GM18508 (cell line): Measurements from ENCODE around the gene RAD9A.

ENCODE experiments used
- ATAC-seq: cut with Tn5 transposase; IDR thresholded peaks from one replicate; pipeline ENCODE4 v1.9.1; 2021; ENCODE audit warnings: moderate number of reproducible peaks; ENCODE audit not compliant: insufficient read depth, unreplicated experiment

The RAD9A gene

DNA sequence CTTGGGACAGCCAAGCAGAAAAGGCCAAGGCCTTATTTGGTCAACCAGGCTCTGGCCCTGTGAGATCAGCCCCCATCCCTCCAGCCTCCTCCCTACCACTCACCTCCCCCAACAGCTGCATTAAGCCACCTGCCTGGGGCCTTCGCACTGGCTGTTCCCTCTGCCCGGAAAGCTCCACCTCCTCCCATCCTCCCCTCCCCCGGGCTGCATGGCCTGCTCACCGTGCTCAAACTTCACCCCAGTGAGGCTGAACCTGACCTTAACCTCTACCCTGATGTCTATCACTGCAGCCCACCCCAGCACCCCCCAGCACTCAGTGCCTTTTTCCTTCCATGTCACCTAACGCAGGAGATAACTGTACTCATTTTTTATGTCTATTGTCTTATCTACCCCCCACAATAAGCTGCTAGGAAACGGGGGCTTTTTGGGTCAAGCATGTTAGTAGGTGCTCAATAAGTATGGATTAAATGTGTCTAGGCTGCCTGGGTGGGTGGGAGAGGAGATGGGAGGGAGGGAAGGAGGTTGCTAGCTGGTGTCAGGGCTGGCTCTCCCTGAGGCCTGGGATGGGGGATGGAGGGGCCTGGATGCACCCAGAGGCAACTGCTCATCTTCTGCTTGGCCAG, 44.8 kb downstream of the RAD9A start:
- no peak for ATAC-seq

DNA sequence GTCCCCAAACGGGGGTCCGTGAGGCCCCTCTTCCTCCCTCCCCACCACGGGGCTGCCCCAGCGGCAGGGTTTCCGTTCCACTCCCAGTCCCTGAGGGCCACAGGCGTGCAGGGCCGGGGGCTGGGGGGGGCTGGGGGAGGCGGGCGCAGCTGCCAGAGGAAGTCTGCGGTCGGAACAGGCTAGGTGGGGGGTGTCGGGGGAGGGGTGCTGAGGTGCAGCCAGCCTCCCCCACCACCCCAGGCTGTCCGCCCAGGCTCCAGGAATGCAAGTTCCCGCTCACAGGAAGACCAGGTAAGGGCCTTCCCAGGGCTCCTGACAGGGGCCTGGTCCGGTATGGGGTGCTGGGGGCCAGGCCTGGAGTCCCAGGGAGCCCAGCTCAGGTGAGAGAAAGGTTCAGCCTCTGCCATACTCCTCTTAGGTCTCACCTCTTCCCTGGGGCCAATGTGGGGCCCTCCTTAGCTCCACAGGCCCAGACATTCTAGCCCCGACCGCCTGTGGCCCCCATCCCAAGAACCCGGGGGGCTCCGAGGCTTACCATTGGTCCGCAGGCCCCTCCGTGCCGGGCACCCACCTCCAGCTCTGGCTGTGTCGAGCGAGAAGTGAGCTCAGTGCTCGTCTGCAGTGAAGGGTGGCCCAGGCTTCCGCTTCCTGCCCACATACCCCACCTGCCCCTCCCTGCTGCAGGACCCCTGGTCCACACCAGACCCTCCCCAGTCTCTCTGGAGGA, 45.5 kb downstream of the RAD9A start, which contains the start of gene PTPRCAP:
Gene PTPRCAP, minus strand, starts transcription at position 601 of the 727 bp plus-strand sequence. Its CDS starts 63 bp downstream, at position 538.
- ATAC-seq, result no peak

DNA sequence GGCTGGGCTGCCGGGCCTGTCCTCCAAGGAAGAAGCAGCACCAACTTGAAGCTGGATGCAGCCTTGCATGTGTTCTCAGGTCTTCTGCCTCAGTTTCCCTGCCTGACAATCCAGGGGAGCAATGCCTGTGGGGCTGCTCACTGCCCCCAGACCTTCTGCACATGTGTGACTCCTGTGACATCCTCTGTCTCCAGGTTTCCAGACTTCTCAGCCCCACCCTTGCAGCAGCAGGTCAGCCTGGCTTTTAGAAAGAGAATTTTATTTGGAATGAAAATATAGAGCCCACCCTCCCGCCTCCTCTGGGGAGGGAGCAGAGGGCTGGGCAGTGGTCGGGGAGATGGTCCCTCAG, 46.0 kb downstream of the RAD9A start:
- no peak for ATAC-seq

DNA sequence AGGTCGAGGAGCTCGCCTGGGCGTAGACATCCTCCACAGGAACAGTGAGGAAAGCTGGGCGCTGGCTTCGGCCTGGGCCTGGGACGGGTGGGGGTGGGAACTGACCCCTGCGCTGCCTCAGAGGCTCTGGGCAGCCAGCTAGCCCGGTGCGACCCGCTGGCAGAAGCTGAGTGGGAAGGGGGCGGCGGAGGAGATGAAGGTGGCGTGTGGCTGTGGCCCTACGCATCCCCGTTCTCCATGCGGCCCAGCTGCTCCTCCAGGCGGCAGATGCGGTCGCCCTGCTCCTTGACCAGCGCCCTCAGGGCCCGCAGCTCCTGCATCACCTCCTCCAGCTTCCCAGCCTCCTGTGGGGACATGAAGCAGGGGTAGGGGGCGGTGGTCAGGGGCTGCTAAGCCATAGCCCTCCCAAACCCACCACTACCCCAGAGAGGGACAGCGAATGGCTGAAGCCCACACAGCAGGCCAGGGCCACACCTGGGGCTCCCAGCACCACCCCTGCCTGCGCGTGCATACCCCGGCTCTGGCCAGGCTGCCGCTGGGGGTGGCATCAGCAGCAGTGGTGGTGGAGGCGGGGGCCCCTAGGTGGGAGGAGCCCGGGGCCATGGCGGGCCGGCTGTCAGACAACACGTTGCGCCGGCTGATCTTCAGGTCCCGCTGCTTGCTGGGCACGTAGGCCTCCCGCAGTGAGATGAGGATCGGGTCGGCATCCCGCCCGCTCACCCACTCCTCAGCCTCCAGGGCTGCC, 46.5 kb downstream of the RAD9A start:
- no peak for ATAC-seq

DNA sequence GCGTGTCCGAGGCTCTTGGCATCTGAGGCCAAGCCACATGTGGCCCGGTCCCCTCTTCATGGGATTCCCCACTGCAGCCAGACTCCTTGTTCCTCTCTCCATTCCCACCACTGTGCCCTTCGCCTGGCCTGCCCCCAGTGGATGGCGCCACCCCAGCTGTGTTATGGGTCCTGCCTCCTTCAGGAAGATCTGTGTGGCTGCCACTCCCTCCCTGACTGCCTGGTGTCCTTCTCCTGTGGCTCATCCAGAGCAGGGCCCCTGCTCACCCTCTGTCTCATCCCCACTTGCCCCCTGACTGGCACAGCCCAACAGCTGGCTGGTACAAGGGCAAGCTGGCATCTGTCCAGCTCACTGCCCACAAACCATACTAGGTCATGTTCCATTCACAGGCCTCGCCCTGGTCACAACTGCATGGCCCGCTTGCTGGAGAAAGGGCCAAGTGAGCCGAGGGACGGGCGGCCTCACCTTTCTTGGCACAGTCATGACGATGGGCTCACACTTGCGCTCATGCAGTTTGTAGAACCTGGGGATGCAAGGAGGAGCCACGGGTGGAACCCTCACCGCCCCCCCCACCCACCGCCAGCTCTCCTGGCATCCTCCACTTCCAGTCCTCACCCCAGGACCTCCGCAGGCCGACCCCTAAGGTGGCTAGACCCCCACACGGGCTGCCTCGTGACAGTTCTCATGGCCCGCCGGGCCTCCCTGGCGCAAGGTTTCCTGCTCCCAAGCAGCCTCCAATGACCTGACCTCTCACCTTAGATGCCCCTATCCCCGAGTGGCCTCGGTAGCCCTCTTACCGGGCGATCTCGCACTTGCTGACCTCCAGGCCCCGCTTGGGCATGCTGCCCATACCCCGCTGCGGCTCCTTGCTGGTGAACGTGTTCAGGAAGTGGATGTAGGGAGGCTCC, 47.8 kb downstream of the RAD9A start:
- no peak for ATAC-seq

DNA sequence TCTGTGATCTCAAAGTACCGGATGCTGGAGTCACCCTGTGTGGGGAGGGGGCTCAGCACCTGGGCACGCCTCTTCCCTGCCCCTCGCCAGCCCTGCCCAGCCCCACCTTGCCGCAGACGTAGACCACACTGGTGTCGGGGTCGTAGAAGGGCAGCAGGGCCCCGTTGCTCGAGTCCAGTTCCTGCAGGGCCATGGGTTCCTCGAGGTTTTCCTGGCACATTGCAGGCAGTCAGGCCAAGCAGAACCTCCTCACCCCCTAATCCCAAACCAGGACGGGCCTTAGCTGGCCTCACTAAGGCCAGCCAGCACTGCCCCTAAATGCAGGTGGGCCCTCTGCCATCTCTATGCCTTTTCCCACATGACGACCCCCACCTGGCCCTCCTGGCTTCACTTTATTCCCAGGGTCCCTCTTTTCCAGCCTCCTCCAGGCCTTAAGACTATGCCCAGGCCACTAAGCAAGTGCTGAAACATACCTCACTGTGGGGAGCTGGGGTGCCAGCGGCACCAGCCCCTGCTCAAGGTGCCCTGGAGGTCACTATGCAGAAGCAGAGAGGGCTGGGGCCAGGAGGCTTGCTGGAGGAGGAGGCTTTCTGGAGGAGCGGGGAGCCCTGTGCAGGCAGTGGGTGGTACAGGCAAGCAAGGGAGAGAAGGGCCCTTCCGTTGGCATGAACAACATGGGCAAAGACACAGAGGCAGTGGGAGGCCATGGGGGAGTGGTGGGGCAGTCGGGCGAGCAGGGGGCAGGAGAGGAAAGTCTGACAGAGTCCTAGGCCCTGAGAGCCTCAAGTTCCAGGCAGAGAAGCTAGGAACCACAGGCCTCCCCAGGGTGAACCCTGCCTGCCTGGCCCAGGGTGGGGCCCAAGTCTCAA, 48.7 kb downstream of the RAD9A start:
- ATAC-seq, result no peak

DNA sequence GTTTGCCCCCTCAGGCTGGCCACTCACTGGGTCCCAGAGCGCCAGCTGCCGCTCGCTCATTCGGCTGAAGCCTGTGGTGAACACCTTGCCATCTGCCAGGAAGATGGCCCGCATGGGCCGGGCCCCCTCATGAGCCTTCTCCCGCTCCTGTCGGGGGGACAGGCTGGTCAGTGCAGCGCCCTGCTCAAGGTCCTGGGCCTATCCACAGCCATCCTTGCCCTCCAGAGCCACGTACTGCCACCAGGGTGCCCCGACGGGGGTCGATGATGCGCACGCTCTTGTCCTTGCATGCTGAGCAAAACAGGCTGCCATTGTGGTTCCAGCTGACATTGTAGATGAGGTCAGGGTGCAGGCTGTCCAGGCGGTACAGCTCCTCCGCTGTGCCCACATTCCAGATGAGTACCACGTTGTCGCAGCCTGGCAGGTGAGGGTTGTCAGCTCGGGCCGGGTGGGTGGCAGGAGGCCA, 49.3 kb downstream of the RAD9A start:
- no peak for ATAC-seq

DNA sequence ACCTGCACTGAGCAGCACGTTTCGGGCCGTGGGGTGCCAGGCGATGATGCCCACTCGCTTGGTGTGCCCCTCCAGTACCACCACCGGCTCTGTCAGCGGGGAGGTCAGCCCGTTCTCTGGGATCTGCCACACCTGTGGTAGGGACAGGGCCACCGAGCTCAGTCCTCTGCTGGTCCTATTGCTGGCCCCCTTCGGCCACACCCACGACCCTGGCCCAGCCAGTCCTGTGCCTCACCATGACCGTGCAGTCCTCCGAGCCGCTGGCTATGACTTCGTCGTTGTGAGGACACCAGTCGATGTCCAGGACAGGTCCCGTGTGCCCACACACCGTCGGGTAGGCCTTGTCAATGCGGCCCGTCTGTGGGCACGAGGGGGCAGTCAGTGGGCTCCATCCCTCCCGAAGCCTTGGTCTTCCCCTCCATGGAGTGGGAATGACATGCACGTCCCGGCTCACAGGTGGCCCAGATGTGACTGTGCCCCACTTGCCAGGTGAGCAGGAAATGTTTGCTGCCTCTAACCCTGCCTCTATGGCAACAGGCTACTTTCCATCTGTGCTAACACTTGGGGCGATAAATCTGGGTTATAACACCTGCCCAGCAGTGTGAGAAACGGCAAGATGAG, 50.1 kb downstream of the RAD9A start:
- no peak for ATAC-seq

DNA sequence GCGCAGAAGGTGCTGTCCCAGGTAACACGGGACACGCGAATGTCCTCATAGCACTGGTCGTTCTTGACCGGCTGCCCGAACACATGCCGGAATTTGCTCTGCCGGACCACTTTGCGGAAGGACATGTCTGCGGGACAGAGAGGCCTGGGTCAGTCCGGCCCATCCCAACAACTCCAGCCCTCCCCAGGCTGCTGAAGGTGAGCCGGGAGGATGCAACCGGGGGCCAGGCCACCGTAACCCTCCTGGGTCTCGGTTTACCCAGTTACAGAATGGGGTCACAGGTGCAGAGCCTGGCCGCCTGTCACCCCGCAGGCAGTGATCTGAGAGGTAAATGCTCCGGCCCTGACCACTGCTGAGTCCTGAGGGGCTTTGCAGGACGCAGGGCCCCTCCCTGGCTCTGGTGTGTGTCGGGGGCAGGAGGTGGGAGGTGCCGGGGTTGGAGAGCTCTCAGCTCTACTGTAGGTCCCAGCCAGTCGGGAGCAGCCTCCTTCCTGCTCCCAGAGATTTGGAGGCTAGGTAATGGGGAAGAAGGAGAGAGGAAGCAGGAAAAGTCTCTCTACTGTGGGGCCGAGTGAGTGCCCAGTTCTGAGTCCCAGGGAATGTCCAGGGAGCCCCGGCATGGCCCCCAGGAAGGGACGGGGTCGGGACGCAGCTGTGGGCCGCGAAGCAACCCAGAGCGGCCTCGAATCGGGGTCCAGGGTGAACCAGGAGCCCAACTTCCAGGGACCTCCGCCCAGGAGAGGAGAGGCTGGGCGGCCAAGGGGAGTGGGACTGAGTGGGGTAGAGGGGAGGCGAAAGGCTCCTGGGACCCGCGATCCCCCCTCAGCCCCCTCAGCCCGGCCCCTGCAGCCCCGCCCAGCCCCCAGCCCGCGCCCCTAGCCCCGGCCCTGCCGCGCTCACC, 51.0 kb downstream of the RAD9A start:
- ATAC-seq, result no peak

DNA sequence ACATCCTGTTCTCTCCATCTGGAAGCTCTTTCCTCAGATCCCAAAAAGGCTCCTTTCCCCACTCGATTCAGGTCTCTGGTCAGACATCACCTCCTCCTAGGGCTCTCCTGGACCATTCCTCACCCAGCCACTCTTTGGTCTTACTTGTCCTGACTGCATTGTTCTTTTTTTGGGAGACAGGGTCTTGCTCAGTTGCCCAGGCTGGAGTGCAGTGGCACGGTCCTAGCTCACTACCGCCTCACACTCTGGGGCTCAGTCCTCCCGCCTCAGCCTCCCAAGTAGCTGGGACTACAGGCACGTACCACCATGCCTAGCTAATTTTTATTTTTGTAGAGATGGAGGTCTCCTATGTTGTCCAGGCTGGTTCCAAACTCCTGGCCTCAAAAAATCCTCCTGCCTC, 53.7 kb downstream of the RAD9A start:
- ATAC-seq, result no peak
